ENCODE data around the gene RASAL1. TPM values are rescaled to one million over a fixed set of nuclear protein-coding genes. Genes with fewer than 3 reads are reported as not detected.

RASAL1 gene
- total RNA-seq, 1 experiment from 2014 or later = 14.9 TPM

DNA sequence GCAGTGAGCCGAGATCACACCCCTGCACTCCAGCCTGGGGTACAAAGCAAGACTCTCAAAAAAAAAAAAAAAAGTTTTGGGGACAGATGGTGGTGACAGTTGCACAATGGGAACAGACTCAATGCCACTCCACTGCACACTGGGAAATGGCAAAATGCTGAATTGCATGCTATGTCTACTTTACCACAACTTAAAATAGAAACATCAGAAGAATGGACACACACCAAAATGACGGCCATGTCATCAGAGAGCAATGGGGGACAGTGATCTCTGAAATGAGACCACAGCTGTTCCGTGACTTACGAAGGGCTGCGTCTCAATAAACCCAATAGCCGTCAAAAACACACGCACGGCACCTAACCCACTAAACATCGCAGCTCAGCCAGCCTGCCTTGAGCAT is 36.0 kb upstream of the RASAL1 start:
- H3K9me2 ChIP-seq (ENCODE audit: insufficient read depth) = no peaks in the 10 kb centered on the region
- H3F3A ChIP-seq (ENCODE audit: insufficient read depth, low read depth) = peaks cover 5% of the 10 kb centered on the region; the same call in 1 of the 2 replicates
- ChIA-PET POLR2A (ENCODE audit: unreplicated experiment) (interaction anchor here (0.6 kb wide), 1 partner anchor 270 kb away, joined by 6 read pairs; no protein-coding TSS in a partner anchor), CTCF (no interaction called here)
- no peaks in the 10 kb centered on the region for H3K4me1 ChIP-seq (replicated peaks; ENCODE audit: insufficient read depth)
- no peaks in the 10 kb centered on the region for H3K9me3 ChIP-seq (ENCODE audit: insufficient read depth, low read depth)
- H3K36me3 ChIP-seq (ENCODE audit: low read depth) = peaks cover 23% of the 10 kb centered on the region
- no peak overlapping the region for H3K4me3 ChIP-seq
- no peak overlapping the region for H3K4me2 ChIP-seq
- no peaks in the 10 kb centered on the region for H3K27me3 ChIP-seq (ENCODE audit: insufficient read depth, low read depth)
- DNase-seq = no peak
- no peak overlapping the region for H3K27ac ChIP-seq
- no peak for TF ChIP-seq EZH2 (IDR thresholded peaks at IDR 0.05; ENCODE audit: low read depth)
- TF ChIP-seq, protein P1, sequence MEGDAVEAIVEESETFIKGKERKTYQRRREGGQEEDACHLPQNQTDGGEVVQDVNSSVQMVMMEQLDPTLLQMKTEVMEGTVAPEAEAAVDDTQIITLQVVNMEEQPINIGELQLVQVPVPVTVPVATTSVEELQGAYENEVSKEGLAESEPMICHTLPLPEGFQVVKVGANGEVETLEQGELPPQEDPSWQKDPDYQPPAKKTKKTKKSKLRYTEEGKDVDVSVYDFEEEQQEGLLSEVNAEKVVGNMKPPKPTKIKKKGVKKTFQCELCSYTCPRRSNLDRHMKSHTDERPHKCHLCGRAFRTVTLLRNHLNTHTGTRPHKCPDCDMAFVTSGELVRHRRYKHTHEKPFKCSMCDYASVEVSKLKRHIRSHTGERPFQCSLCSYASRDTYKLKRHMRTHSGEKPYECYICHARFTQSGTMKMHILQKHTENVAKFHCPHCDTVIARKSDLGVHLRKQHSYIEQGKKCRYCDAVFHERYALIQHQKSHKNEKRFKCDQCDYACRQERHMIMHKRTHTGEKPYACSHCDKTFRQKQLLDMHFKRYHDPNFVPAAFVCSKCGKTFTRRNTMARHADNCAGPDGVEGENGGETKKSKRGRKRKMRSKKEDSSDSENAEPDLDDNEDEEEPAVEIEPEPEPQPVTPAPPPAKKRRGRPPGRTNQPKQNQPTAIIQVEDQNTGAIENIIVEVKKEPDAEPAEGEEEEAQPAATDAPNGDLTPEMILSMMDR (conservative IDR thresholded peaks at IDR 0.05) = no peak
- no peaks in the 10 kb centered on the region for H3K79me2 ChIP-seq (ENCODE audit: low read depth)
- no TSS peak for BruUV-seq (replicated peaks)
- intact Hi-C loops (cut with micrococcal nuclease; ENCODE audit: unreplicated experiment) = no loop called here
- H2AFZ ChIP-seq = no peak overlapping the region
- peaks cover 11% of the 10 kb centered on the region for H4K20me1 ChIP-seq (ENCODE audit: insufficient read depth)

DNA sequence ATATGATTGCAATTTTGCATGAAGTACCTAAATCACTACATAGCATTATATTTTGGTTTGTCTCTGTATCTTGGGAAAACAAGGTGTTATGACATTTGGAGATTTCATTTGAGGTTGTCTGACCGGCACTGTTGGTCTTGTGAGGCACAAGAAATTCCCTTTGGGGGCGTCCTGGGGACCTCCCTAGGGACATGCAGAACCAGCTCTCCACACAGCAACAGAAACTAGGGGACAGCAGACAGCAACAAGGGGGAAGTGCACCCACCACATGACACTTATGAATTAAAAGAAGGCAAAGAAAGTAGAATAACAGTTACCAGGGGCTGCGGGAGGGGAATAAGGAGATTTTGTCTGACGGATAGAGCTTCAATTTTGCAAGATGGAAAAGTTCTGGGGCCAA is 35.4 kb upstream of the RASAL1 start:
- no peak for DNase-seq
- H3F3A ChIP-seq (ENCODE audit: insufficient read depth, low read depth) = peaks cover 5% of the 10 kb centered on the region; the same call in 1 of the 2 replicates
- H3K27me3 ChIP-seq (ENCODE audit: insufficient read depth, low read depth) = no peaks in the 10 kb centered on the region
- no peaks in the 10 kb centered on the region for H3K79me2 ChIP-seq (ENCODE audit: low read depth)
- no peak overlapping the region for H3K4me2 ChIP-seq
- peaks cover 11% of the 10 kb centered on the region for H4K20me1 ChIP-seq (ENCODE audit: insufficient read depth)
- no peaks in the 10 kb centered on the region for H3K9me3 ChIP-seq (ENCODE audit: insufficient read depth, low read depth)
- H3K9me2 ChIP-seq (ENCODE audit: insufficient read depth) = no peaks in the 10 kb centered on the region
- ChIA-PET CTCF (no interaction called here), POLR2A (ENCODE audit: unreplicated experiment) (interaction anchor here (0.6 kb wide), 1 partner anchor 270 kb away, joined by 6 read pairs; no protein-coding TSS in a partner anchor)
- TF ChIP-seq, protein P1 (conservative IDR thresholded peaks at IDR 0.05) = no peak
- no peak for TF ChIP-seq EZH2 (IDR thresholded peaks at IDR 0.05; ENCODE audit: low read depth)
- no peaks in the 10 kb centered on the region for H3K4me1 ChIP-seq (replicated peaks; ENCODE audit: insufficient read depth)
- no peak overlapping the region for H2AFZ ChIP-seq
- no peak overlapping the region for H3K4me3 ChIP-seq
- H3K36me3 ChIP-seq (ENCODE audit: low read depth) = peaks cover 23% of the 10 kb centered on the region
- no TSS peak for BruUV-seq (replicated peaks)
- intact Hi-C loops (cut with micrococcal nuclease; ENCODE audit: unreplicated experiment) = no loop called here
- no peak overlapping the region for H3K27ac ChIP-seq

- Histone ChIP-seq H3F3A (ENCODE audit: insufficient read depth, low read depth) (peaks cover 4% of the 10 kb centered on the region; the same call in 1 of the 2 replicates), H4K20me1 (ENCODE audit: insufficient read depth) (peaks cover 11% of the 10 kb centered on the region), H3K4me1 (replicated peaks; ENCODE audit: insufficient read depth) (no peaks in the 10 kb centered on the region), H3K36me3 (ENCODE audit: low read depth) (peaks cover 23% of the 10 kb centered on the region), H3K27me3 (ENCODE audit: insufficient read depth, low read depth) (no peaks in the 10 kb centered on the region), H3K9me2 (ENCODE audit: insufficient read depth) (no peaks in the 10 kb centered on the region), H3K27ac (no peak overlapping the region), H3K9me3 (ENCODE audit: insufficient read depth, low read depth) (no peaks in the 10 kb centered on the region), H3K79me2 (ENCODE audit: low read depth) (no peaks in the 10 kb centered on the region), H3K4me2 (no peak overlapping the region), H3K4me3 (no peak overlapping the region), H2AFZ (no peak overlapping the region)
- DNase-seq = no peak
- TF ChIP-seq, protein P1 (conservative IDR thresholded peaks at IDR 0.05) = no peak
- TF ChIP-seq EZH2 (IDR thresholded peaks at IDR 0.05; ENCODE audit: low read depth) = no peak
- intact Hi-C loops (cut with micrococcal nuclease; ENCODE audit: unreplicated experiment) = no loop called here
- BruUV-seq (replicated peaks) = no TSS peak
- CTCF ChIA-PET = no interaction called here
- POLR2A ChIA-PET (ENCODE audit: unreplicated experiment) = no interaction called here
These were observed 34.9 kb upstream of the RASAL1 start for GRCh38 chr12:113170457-113170856.

Measured in PC-9 (cell line).